Gastroesophageal sphincter (tissue), 4 donors: ENCODE results near the gene DSEL. TPM values are rescaled to one million over a fixed set of nuclear protein-coding genes. Genes with fewer than 3 reads are reported as not detected.

Source experiments
- ATAC-seq: fragments of 150-250 bp; one replicate; pipeline ENCODE4 v1.9.1; 2016; ENCODE audit warnings: mild to moderate bottlenecking, moderate library complexity
- H3K27ac ChIP-seq, 4 donors: fragments of 200-600 bp; sonication (generic) in 3 of 4; 1 replicate in 3 of 4; 2 replicates in 1 of 4; pipeline ENCODE4 v1.5.1; 2016 to 2019
- H3K27me3 ChIP-seq: fragments of 200-600 bp; sonication (generic); one replicate; pipeline ENCODE4 v1.5.1; 2019
- H3K36me3 ChIP-seq, 2 donors: fragments of 200-600 bp; sonication (generic); one replicate each; pipeline ENCODE4 v1.5.1; 2019; ENCODE audit warnings: control low read depth in 1 of 2
- H3K4me1 ChIP-seq, 3 donors: fragments of 200-600 bp; sonication (generic); 1 replicate in 2 of 3; 2 replicates in 1 of 3; pipeline ENCODE4 v1.5.1; 2016 to 2019; ENCODE audit warnings: control low read depth in 2 of 3
- H3K4me3 ChIP-seq, 2 donors: fragments of 200-600 bp; sonication (generic); one replicate each; pipeline ENCODE4 v1.5.1; 2019; ENCODE audit warnings: mild to moderate bottlenecking in 1 of 2, moderate library complexity in 1 of 2
- H3K9me3 ChIP-seq, 3 donors: fragments of 200-600 bp; sonication (generic); one replicate each; pipeline ENCODE4 v1.5.1; 2017 to 2019; ENCODE audit warnings: control low read depth in 2 of 3
- CTCF ChIP-seq, 4 experiments: fragments of 200-600 bp in 2 of 4; fragments of 450-650 bp in 2 of 4; sonication (generic) in 1 of 4; IDR thresholded peaks; one replicate each; pipeline ENCODE4 v1.5.1; 2017 to 2019; ENCODE audit warnings: antibody characterized with exemption in 4 of 4, mild to moderate bottlenecking in 2 of 4, moderate library complexity in 2 of 4
- EP300 ChIP-seq: sonication (generic); formaldehyde crosslinking; IDR thresholded peaks from one replicate; pipeline ENCODE4 v1.6.1; 2017; ENCODE audit warnings: antibody characterized with exemption, mild to moderate bottlenecking
- POLR2A ChIP-seq, 2 donors: fragments of 450-650 bp; IDR thresholded peaks; one replicate each; pipeline ENCODE4 v1.6.1; 2017; ENCODE audit warnings: antibody characterized with exemption in 2 of 2, mild to moderate bottlenecking in 2 of 2, moderate library complexity in 1 of 2
- POLR2AphosphoS5 ChIP-seq: sonication (generic); formaldehyde crosslinking; IDR thresholded peaks from one replicate; pipeline ENCODE4 v1.6.1; 2017; ENCODE audit warnings: antibody characterized with exemption
- WGBS, 2 donors: methylation state at CpG; one replicate each; pipeline ENCODE4 v1.1.5; 2018; ENCODE audit warnings: low coverage in 1 of 2; 5-methylcytosine and 5-hydroxymethylcytosine counted together
- total RNA-seq, 4 donors: library from RNA; depleted of rRNA; stranded (reverse); fragments of >200 nt; gene quantifications; one replicate each; pipeline ENCODE4 v1.1.0, GENCODE V29; 2016

The DSEL gene
- total RNA-seq, 4 donors from 2014 or later: 8.9 to 10.9 (median 9.7) TPM

- Histone ChIP-seq H3K27ac (no peak overlapping the region), H3K4me1 (no peaks in the 10 kb centered on the region), H3K27me3 (peaks cover 8% of the 10 kb centered on the region), H3K4me3 (no peak overlapping the region), H3K36me3 (no peaks in the 10 kb centered on the region), H3K9me3 (peaks cover 0 to 4% (median 0%) of the 10 kb centered on the region in 3 donors)
- no CpG with 5 or more reads among the region's 1 CpG for WGBS, 2 donors
- TF ChIP-seq POLR2AphosphoS5 (no peak), POLR2A (IDR thresholded peaks at IDR 0.05) (no peak), EP300 (no peak), CTCF (IDR thresholded peaks at IDR 0.05) (no peak)
- ATAC-seq: no peak
Observed at GRCh38 chr18:67464499-67464898, 52.0 kb downstream of the DSEL start.

GRCh38 chr18:67463829-67464228, 52.7 kb downstream of the DSEL start:
- H3K9me3 ChIP-seq: peaks cover 0 to 4% (median 0%) of the 10 kb centered on the region in 3 donors
- no peak overlapping the region for H3K27ac ChIP-seq
- ATAC-seq: no peak
- no peak overlapping the region for H3K4me3 ChIP-seq
- H3K27me3 ChIP-seq: peaks cover 8% of the 10 kb centered on the region
- WGBS, 2 donors: no CpG with 5 or more reads among the region's 2 CpGs
- no peaks in the 10 kb centered on the region for H3K36me3 ChIP-seq
- H3K4me1 ChIP-seq: no peaks in the 10 kb centered on the region
- no peak for TF ChIP-seq CTCF (IDR thresholded peaks at IDR 0.05)
- no peak for TF ChIP-seq POLR2A (IDR thresholded peaks at IDR 0.05)

GRCh38 chr18:67456711-67457110, 59.8 kb downstream of the DSEL start:
- no peak overlapping the region for H3K4me3 ChIP-seq
- WGBS, 2 donors: 48 to 67% methylated on average over 3 of the region's 3 CpGs
- no peaks in the 10 kb centered on the region for H3K27me3 ChIP-seq
- TF ChIP-seq POLR2A (IDR thresholded peaks at IDR 0.05) (no peak), CTCF (IDR thresholded peaks at IDR 0.05) (no peak), EP300 (no peak), POLR2AphosphoS5 (no peak)
- H3K9me3 ChIP-seq: no peaks in the 10 kb centered on the region
- H3K27ac ChIP-seq: no peak overlapping the region
- H3K36me3 ChIP-seq: no peaks in the 10 kb centered on the region
- no peaks in the 10 kb centered on the region for H3K4me1 ChIP-seq
- no peak for ATAC-seq
